AG04450 (cell line): ENCODE measurements around the gene CASP2. TPM values are rescaled to one million over a fixed set of nuclear protein-coding genes. Genes with fewer than 3 reads are reported as not detected.

Source experiments
- CTCF ChIA-PET: fragments of 300-600, 350-600 bp; formaldehyde crosslinking; extraction: SDS; loops from one replicate; lab custom pipeline; 2022; ENCODE audit warnings: antibody characterized with exemption, inconsistent platforms; lab: Charles Lee
- POLR2A ChIA-PET: fragments of 350-600 bp; formaldehyde crosslinking; extraction: SDS; loops from one replicate; lab custom pipeline; 2021; ENCODE audit warnings: antibody characterized with exemption, inconsistent platforms; lab: Yijun Ruan, JAX
- DNase-seq: peaks from one replicate; pipeline ENCODE4 v3.0.0-alpha.2; 2011; ENCODE audit warnings: low read depth, low spot score
- H3K27ac ChIP-seq: one replicate; pipeline ENCODE4 v1.5.1; 2012; ENCODE audit warnings: low read depth, low read length, control low read depth
- H3K27me3 ChIP-seq: one replicate; pipeline ENCODE4 v1.6.0; 2012; ENCODE audit warnings: low read length; ENCODE audit not compliant: control insufficient read depth, insufficient read depth
- H3K4me3 ChIP-seq: 2 replicates; pipeline ENCODE4 v1.5.1; 2011; ENCODE audit warnings: mild to moderate bottlenecking, low read depth, low read length, control low read depth
- H3K9me3 ChIP-seq: 2 replicates; pipeline ENCODE4 v1.5.1; 2012; ENCODE audit warnings: low read length; ENCODE audit not compliant: control insufficient read depth, insufficient read depth
- polyA minus RNA-seq: library from RNA; depleted of rRNA, polyadenylated mRNA; stranded (reverse); fragments of >200 nt; gene quantifications from 2 replicates; pipeline ENCODE4 v1.2.3, GENCODE V29; 2011; rRNA and poly(A)+ RNA removed
- polyA plus RNA-seq: library from polyadenylated mRNA; depleted of rRNA; stranded (reverse); fragments of >200 nt; gene quantifications from 2 replicates; pipeline ENCODE4 v1.2.3, GENCODE V29; 2011; rRNA removed
- TF ChIP-seq, protein P1 (sequence below): IDR thresholded peaks from 2 replicates; pipeline ENCODE4 v1.5.1; 2011; ENCODE audit warnings: low read depth, low read length, control low read depth, inconsistent platforms

CASP2 gene
- polyA plus RNA-seq, result 18.6 and 21.8 TPM in 2 replicates
- polyA minus RNA-seq, result 46.5 and 61.7 TPM in 2 replicates

DNA sequence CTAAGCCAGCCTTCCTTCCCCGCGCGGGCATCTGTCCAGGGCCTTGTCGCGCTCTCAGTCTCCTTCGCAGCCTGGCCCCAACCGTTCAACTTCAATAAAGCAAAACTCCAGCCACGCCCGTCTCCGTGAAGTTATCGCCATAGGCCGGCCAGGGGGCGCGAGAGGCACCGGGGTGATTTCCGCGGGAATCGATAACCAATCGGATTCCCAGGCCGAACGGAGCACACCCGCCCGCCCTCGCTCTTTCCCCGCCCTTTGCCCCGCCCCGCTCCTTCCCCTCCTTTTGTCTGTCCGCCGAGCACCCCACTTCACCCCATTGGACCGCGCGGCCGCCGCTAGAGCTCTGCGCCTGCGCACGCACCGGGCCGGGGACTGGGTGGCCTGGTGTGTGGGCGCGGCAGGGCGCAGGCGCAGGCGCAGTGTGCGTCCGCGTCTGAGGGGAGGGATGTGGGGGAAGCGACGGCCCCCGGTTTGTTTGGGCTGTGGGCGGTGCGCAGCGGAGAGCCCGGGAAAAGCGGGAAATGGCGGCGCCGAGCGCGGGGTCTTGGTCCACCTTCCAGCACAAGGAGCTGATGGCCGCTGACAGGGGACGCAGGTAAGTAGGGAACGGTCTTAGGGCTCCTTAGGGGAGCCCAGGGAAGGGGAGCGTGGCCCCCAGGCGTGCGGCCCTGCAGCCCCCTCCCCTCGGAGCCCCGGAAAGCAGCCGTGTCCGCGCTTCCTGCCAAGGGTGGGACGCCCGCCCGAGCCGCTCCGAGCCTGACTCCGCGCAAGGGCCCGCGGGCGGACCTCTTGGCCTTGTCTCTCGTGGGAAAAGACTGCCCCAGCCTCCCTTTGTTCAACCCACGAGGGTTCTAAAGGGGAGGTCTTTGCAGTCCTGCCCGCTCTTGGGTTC lies at the start of gene CASP2:
Gene CASP2 (plus strand): TSS at position 417 of the 892 bp plus-strand sequence. CDS start 105 bp downstream, at position 522.
- Histone ChIP-seq H3K9me3 (peaks cover 8% of the 10 kb centered on the region), H3K27me3 (no peaks in the 10 kb centered on the region)

DNA sequence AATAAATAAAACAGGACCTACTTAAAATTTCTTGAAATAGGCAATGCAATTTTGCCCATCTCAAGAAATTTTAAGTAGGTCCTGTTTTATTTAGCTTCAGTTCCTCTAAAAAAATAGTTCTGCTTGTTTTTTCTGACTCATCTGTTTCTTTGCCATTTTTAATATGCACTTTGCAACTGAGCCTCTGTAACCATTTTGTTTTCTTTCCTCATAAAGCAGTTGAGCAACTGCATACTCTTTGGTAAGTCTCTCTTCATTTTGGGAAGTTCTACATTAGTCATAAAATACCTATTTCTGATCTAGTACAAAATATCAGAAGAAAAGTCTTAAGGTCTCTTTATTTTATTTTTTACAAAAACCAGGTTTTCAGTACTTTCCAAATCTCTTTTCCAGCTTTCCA lies 48.3 kb upstream of the CASP2 start:
- TF ChIP-seq, protein P1, sequence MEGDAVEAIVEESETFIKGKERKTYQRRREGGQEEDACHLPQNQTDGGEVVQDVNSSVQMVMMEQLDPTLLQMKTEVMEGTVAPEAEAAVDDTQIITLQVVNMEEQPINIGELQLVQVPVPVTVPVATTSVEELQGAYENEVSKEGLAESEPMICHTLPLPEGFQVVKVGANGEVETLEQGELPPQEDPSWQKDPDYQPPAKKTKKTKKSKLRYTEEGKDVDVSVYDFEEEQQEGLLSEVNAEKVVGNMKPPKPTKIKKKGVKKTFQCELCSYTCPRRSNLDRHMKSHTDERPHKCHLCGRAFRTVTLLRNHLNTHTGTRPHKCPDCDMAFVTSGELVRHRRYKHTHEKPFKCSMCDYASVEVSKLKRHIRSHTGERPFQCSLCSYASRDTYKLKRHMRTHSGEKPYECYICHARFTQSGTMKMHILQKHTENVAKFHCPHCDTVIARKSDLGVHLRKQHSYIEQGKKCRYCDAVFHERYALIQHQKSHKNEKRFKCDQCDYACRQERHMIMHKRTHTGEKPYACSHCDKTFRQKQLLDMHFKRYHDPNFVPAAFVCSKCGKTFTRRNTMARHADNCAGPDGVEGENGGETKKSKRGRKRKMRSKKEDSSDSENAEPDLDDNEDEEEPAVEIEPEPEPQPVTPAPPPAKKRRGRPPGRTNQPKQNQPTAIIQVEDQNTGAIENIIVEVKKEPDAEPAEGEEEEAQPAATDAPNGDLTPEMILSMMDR, result no peak
- H3K4me3 ChIP-seq, result no peak overlapping the region
- no peak overlapping the region for H3K27ac ChIP-seq
- H3K27me3 ChIP-seq, result no peaks in the 10 kb centered on the region
- POLR2A ChIA-PET, result interaction anchor here (1.3 to 1.5 kb wide), 4 partner anchors 56 to 155 kb away, joined by 3 to 11 read pairs (median 4); no protein-coding TSS in a partner anchor
- H3K9me3 ChIP-seq, result peaks cover 6% of the 10 kb centered on the region; the same call in 1 of the 2 replicates
- no peak for DNase-seq
- CTCF ChIA-PET, result interaction anchor here (0.5 to 3.8 kb wide), 72 partner anchors 8 to 704 kb away, joined by 3 to 132 read pairs (median 6); partner anchors contain the start of genes CASP2, GSTK1 and TAS2R40

More for the DNA sequence above, at the start of gene CASP2:
- peak within 1 kb of the TSS; percentile 79 for H3K4me3 ChIP-seq
- TF ChIP-seq, protein P1, result peak; percentile 44
- POLR2A ChIA-PET, result interaction anchor here (0.6 to 1.5 kb wide), 15 partner anchors 8 to 109 kb away, joined by 3 to 9 read pairs (median 4); partner anchors contain the start of genes GSTK1 and ZYX
- H3K27ac ChIP-seq, result peak within 1 kb of the TSS; percentile 61
- CTCF ChIA-PET, result interaction anchor here (0.6 to 1.7 kb wide), 11 partner anchors 8 to 129 kb away, joined by 3 to 11 read pairs (median 4); partner anchors contain the start of genes GSTK1 and ZYX
- DNase-seq, result peak; percentile 91

DNA sequence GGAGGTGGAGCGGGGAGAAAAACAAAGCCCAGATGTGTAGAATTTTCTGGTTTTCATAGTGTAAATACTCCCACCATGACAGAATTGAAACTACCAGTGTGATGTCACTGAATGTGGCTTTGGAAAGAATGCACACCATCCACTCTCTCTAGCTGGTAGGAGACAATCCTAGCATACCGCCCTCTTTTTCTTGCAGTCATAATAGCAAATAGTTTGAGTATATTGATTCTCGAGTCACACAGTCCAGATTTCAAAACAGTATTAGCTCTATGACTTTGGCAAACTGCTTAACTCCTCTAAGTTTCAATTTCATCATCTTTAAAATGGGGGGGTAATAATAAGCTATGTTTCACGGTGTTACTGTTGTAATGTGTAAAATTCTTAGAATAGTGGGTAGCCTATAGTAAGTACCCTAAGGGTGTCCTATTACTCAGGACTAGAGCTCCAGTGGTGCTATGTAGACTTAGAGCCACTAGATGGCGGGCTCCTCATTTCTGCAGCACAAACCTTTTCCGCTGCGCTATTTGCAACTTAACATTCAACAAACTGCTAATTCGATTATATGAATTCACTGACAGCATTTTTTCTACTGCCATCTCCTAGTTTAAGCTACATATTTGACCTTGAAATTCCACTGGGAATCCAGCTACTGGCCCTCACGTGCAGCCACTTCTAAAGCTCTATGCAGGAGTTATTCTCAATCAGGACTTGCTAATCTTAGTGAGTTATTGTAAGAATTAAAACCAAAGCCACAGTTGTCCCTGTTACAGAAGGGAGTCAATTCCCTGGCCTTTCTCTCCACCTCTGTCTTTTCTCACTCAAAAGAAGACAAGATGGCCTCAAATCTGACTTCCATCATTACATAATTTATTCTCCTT lies 47.6 kb upstream of the CASP2 start:
- CTCF ChIA-PET, result interaction anchor here (0.5 to 3.8 kb wide), 89 partner anchors 9 to 1330 kb away, joined by 3 to 132 read pairs (median 5); partner anchors contain the start of genes CASP2, CLCN1, GSTK1 and TAS2R40
- H3K4me3 ChIP-seq, result no peak overlapping the region
- no peak overlapping the region for H3K27ac ChIP-seq
- peak; percentile 68 for DNase-seq
- TF ChIP-seq, protein P1, result peak; percentile 97
- H3K27me3 ChIP-seq, result no peaks in the 10 kb centered on the region
- POLR2A ChIA-PET, result interaction anchor here (0.8 to 1.5 kb wide), 7 partner anchors 47 to 155 kb away, joined by 3 to 11 read pairs (median 3); partner anchors contain the start of genes CASP2 and ZYX
- H3K9me3 ChIP-seq, result peaks cover 6% of the 10 kb centered on the region; the same call in 1 of the 2 replicates

DNA sequence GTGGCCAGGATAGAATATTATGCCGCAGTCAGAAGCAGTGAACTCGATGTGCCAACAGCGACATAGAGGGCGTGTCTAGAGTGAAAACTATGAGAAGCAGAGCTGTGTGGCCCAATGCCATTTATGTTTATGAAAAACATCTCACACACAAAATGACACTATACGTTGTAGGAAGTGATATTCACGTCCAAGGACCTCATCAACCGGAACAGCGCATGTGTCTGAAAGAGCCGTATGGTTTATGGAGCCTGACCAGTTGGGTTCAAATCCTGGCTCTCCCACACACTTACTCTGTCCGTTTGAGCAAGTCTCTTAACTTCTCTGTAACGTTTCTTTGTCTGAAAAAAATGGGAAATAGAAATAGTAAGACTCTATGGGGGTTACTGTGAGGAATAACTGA lies 45.8 kb upstream of the CASP2 start:
- peaks cover 3% of the 10 kb centered on the region for H3K27me3 ChIP-seq
- no peak for DNase-seq
- ChIA-PET CTCF (interaction anchor here (1.2 to 3.8 kb wide), 6 partner anchors 15 to 177 kb away, joined by 4 to 61 read pairs (median 12); no protein-coding TSS in a partner anchor), POLR2A (interaction anchor here (0.7 kb wide), 1 partner anchor 156 kb away, joined by 9 read pairs; no protein-coding TSS in a partner anchor)
- no peak overlapping the region for H3K4me3 ChIP-seq
- TF ChIP-seq, protein P1, result no peak
- H3K27ac ChIP-seq, result no peak overlapping the region
- peaks cover 6% of the 10 kb centered on the region; the same call in 1 of the 2 replicates for H3K9me3 ChIP-seq
